HG03103 (cell line): ENCODE measurements around the gene BBS12.
A peak's percentile ranks its signal among the peaks of the same experiment; 100 is the strongest.
"Not testable (repeated sequence)": the region's sequence is repeated elsewhere in the genome, so short reads cannot be mapped to it uniquely, and the experiment has no call there.

Experiments
- ATAC-seq: cut with Tn5 transposase; IDR thresholded peaks from one replicate; pipeline ENCODE4 v1.9.1; 2021; ENCODE audit warnings: low read depth; ENCODE audit not compliant: unreplicated experiment

The BBS12 gene

GRCh38 chr4:122764071-122764820, 31.7 kb downstream of the BBS12 start:
- no peak for ATAC-seq

- ATAC-seq: peak; percentile 89
Observed at GRCh38 chr4:122764821-122765215, 32.3 kb downstream of the BBS12 start.

GRCh38 chr4:122765692-122766352, 33.3 kb downstream of the BBS12 start:
- no peak for ATAC-seq

GRCh38 chr4:122766353-122766705, 33.8 kb downstream of the BBS12 start:
- ATAC-seq: no peak

- no peak for ATAC-seq
Observed at GRCh38 chr4:122766950-122767349, 34.4 kb downstream of the BBS12 start.

GRCh38 chr4:122771724-122772123, 39.2 kb downstream of the BBS12 start:
- no peak for ATAC-seq

- ATAC-seq: no peak
Observed at GRCh38 chr4:122772311-122772710, 39.8 kb downstream of the BBS12 start.

- no peak for ATAC-seq
Observed at GRCh38 chr4:122772986-122773385, 40.5 kb downstream of the BBS12 start.

- ATAC-seq: no peak
Observed at GRCh38 chr4:122775039-122775438, 42.5 kb downstream of the BBS12 start.

- ATAC-seq: no peak
Observed at GRCh38 chr4:122775987-122776836, 43.7 kb downstream of the BBS12 start.

- ATAC-seq: no peak
Observed at GRCh38 chr4:122776916-122777315, 44.4 kb downstream of the BBS12 start.

- ATAC-seq: no peak
Observed at GRCh38 chr4:122777846-122778673, 45.6 kb downstream of the BBS12 start.

GRCh38 chr4:122781486-122781885, 49.0 kb downstream of the BBS12 start:
- ATAC-seq: no peak

GRCh38 chr4:122783301-122784215, 51.1 kb downstream of the BBS12 start:
- ATAC-seq: no peak

GRCh38 chr4:122784261-122784660, 51.8 kb downstream of the BBS12 start:
- no peak for ATAC-seq

GRCh38 chr4:122785099-122785498, 52.6 kb downstream of the BBS12 start:
- ATAC-seq: no peak

- not testable (repeated sequence) for ATAC-seq
Observed at GRCh38 chr4:122786296-122786695, 53.8 kb downstream of the BBS12 start.

GRCh38 chr4:122786920-122787319, 54.4 kb downstream of the BBS12 start:
- not testable (repeated sequence) for ATAC-seq

GRCh38 chr4:122787940-122788339, 55.4 kb downstream of the BBS12 start:
- ATAC-seq: no peak
